Middle frontal gyrus (tissue), 1 donor: Measurements from ENCODE around the gene MT1E.
"Not testable (repeated sequence)": the region's sequence is repeated elsewhere in the genome, so short reads cannot be mapped to it uniquely, and the experiment has no call there.

Experiments
- DNase-seq: peaks from one replicate; pipeline ENCODE4 v3.0.0-alpha.2; 2015; ENCODE audit warnings: low spot score; ENCODE audit errors: extremely low spot score

The MT1E gene

GRCh38 chr16:56669840-56670619 is 44.4 kb downstream of the MT1E start:
- DNase-seq: no peak

GRCh38 chr16:56670620-56670934 is 45.0 kb downstream of the MT1E start:
- no peak for DNase-seq

- DNase-seq: not testable (repeated sequence)
These were observed 46.1 kb downstream of the MT1E start for GRCh38 chr16:56671691-56672090.

DNA sequence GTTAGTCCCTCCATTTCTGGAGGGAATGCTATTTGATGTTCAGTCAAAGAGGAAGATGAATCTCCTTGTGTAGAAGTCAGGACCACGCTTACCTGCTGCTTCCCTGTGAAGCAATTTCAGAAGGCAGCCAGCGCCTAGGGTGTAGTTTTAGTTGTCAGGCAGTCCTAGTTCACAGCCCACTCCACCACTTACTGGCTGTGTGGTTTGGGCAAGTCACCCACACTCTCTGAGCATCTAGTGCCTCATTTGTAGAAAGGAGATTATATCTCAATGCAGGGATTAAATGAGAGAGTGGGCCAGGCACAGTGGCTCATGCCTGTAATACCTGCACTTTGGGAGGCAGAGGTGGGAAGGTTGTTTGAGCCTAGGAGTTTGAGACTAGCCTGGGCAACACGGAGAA is 46.6 kb downstream of the MT1E start:
- DNase-seq: not testable (repeated sequence)

GRCh38 chr16:56672761-56673536 is 47.4 kb downstream of the MT1E start:
- no peak for DNase-seq

- no peak for DNase-seq
These were observed 48.3 kb downstream of the MT1E start for GRCh38 chr16:56673921-56674320.

DNA sequence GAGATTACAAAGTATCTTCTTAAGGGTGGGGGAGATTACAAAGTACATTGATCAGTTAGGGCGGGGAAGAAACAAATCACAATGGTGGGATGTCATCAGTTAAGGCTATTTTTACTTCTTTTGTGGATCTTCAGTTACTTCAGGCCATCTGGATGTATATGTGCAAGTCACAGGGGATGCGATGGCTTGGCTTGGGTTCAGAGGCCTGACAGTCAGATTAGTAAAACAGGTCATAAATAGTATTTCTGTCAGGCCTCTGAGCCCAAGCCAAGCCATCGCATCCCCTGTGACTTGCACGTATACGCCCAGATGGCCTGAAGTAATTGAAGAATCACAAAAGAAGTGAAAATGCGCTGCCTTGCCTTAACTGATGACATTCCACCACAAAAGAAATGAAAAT is 49.0 kb downstream of the MT1E start:
- not testable (repeated sequence) for DNase-seq

DNA sequence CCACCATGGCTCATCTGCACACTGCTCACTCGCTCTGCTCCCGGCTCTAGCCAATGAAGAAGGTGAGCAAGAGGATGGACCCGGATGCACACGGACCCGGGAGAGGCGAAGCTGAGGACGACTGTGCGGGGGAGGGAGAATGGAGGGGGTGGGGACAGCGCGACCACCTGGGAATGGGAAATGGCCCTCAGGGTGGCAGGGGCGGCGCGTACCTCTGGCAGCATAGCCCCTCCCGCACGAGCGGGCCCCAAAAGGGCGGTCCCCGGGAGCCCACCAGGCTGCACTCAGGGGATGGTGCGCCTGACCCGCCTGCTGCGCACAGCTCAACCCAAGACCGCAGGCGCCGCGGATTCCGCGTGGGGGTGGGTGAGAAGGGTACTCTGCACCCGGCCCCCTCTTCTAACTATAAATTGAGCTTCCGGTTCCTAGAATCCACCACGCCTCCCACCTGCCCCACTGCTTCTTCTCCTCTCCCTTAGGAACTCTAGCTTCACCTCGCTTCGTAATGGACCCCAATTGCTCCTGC is 50.2 kb downstream of the MT1E start:
- no peak for DNase-seq
